Sigmoid colon (tissue), 7 donors: ENCODE data around the gene TEX48. TPM values are rescaled to one million over a fixed set of nuclear protein-coding genes. Genes with fewer than 3 reads are reported as not detected.

Experiments used
- DNase-seq: peaks from one replicate; pipeline ENCODE4 v3.0.0-alpha.2; 2019
- H3K27ac ChIP-seq, 4 donors: fragments of 200-600 bp; sonication (generic); one replicate each; pipeline ENCODE4 v1.5.1; 2016 to 2019; ENCODE audit warnings: mild to moderate bottlenecking in 1 of 4
- H3K27me3 ChIP-seq, 3 donors: fragments of 200-600 bp; sonication (generic); one replicate each; pipeline ENCODE4 v1.5.1; 2019; ENCODE audit warnings: mild to moderate bottlenecking in 1 of 3
- H3K36me3 ChIP-seq, 4 donors: fragments of 200-600 bp; sonication (generic); one replicate each; pipeline ENCODE4 v1.5.1; 2016 to 2019
- H3K4me1 ChIP-seq, 4 donors: fragments of 200-600 bp; sonication (generic); one replicate each; pipeline ENCODE4 v1.5.1; 2017 to 2019
- H3K4me3 ChIP-seq, 4 donors: fragments of 200-600 bp; sonication (generic); one replicate each; pipeline ENCODE4 v1.5.1; 2017 to 2019; ENCODE audit warnings: mild to moderate bottlenecking in 2 of 4, moderate library complexity in 1 of 4
- H3K9me3 ChIP-seq, 4 donors: fragments of 200-600 bp in 3 of 4; sonication (generic) in 3 of 4; one replicate each; pipeline versions ENCODE4 v1.5.1 to v1.6.1; 2013 to 2019
- EP300 ChIP-seq, 4 donors: sonication (generic); formaldehyde crosslinking; IDR thresholded peaks; one replicate each; pipeline ENCODE4 v1.6.1; 2017; ENCODE audit warnings: antibody characterized with exemption in 4 of 4
- POLR2A ChIP-seq, 2 donors: fragments of 450-650 bp; IDR thresholded peaks; one replicate each; pipeline ENCODE4 v1.6.1; 2016; ENCODE audit warnings: antibody characterized with exemption in 2 of 2, mild to moderate bottlenecking in 2 of 2, moderate library complexity in 2 of 2
- POLR2AphosphoS5 ChIP-seq, 4 donors: sonication (generic); formaldehyde crosslinking; IDR thresholded peaks; one replicate each; pipeline ENCODE4 v1.6.1; 2017; ENCODE audit warnings: antibody characterized with exemption in 4 of 4
- WGBS, 2 donors: extraction: QIAGEN DNeasy Blood & Tissue Kit; methylation state at CpG; one replicate each; pipeline ENCODE4 v1.1.7; 2013; 5-methylcytosine and 5-hydroxymethylcytosine counted together
- intact Hi-C: fragments of 100-400 bp; cut with DNase I; formaldehyde crosslinking; loops from one replicate; pipeline ENCODE4 v1.15.1; 2023
- polyA plus RNA-seq, 3 donors: library from polyadenylated mRNA; stranded (reverse); fragments of 200-250 nt; gene quantifications; one replicate each; pipeline ENCODE4 v1.2.3, GENCODE V29; 2013
- total RNA-seq, 4 donors: library from RNA; depleted of rRNA; stranded (reverse); fragments of >200 nt; gene quantifications; one replicate each; pipeline ENCODE4 v1.1.0, GENCODE V29; 2016
- TF ChIP-seq, protein P1 (sequence below), 4 experiments: fragments of 450-650 bp in 3 of 4; fragments of 200-600 bp in 1 of 4; IDR thresholded peaks; one replicate each; pipeline ENCODE4 v1.5.1; 2016 to 2019; ENCODE audit warnings: antibody characterized with exemption in 4 of 4, mild to moderate bottlenecking in 3 of 4, moderate library complexity in 2 of 4
- donor health status: healthy with polysubstance abuse.
- donor health status: Bipolar disorder and iron deficiency.
- donor health status: healthy.

The TEX48 gene
- total and polyA plus RNA-seq, 7 donors = not detected

DNA sequence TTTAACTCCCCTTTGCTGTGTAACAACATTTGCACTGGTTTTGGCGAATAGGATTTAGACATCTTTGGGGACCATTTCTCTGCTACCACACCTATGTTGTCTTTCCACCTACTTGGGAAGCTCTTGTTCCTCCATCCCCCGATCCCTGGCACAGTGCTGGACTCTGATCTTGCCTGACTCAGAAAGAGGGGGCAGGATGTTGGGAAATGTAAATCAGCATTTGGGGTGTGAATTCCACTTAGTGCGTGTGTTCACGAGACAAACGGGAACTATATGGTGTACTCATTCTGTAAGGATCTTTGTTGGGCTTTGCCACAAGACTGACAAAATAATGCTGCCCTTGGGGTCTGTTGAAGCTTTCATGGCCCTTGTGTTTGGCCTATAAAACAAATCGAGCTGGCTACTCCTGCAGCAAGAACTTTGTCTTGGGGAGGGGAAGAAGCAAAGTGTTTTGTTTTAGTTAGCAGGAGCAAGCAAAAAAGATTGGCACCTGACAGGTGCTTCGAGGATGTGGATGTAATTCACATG lies 52.4 kb downstream of the TEX48 start:
- no peaks in the 10 kb centered on the region for H3K4me1 ChIP-seq
- 81 to 90% methylated on average over 7 of the region's 7 CpGs for WGBS, 2 donors
- TF ChIP-seq POLR2A (IDR thresholded peaks at IDR 0.05) (no peak), EP300 (IDR thresholded peaks at IDR 0.05) (no peak), POLR2AphosphoS5 (IDR thresholded peaks at IDR 0.05) (no peak)
- TF ChIP-seq, protein P1, sequence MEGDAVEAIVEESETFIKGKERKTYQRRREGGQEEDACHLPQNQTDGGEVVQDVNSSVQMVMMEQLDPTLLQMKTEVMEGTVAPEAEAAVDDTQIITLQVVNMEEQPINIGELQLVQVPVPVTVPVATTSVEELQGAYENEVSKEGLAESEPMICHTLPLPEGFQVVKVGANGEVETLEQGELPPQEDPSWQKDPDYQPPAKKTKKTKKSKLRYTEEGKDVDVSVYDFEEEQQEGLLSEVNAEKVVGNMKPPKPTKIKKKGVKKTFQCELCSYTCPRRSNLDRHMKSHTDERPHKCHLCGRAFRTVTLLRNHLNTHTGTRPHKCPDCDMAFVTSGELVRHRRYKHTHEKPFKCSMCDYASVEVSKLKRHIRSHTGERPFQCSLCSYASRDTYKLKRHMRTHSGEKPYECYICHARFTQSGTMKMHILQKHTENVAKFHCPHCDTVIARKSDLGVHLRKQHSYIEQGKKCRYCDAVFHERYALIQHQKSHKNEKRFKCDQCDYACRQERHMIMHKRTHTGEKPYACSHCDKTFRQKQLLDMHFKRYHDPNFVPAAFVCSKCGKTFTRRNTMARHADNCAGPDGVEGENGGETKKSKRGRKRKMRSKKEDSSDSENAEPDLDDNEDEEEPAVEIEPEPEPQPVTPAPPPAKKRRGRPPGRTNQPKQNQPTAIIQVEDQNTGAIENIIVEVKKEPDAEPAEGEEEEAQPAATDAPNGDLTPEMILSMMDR (IDR thresholded peaks at IDR 0.05) = no peak
- no peaks in the 10 kb centered on the region for H3K27me3 ChIP-seq
- peaks cover 30 to 91% (median 52%) of the 10 kb centered on the region in 4 donors for H3K36me3 ChIP-seq
- intact Hi-C loops = no loop called here
- H3K27ac ChIP-seq = no peak overlapping the region
- no peaks in the 10 kb centered on the region for H3K9me3 ChIP-seq
- DNase-seq = no peak
- H3K4me3 ChIP-seq = no peak overlapping the region

GRCh38 chr9:114627553-114627952 lies 54.4 kb downstream of the TEX48 start:
- H3K4me1 ChIP-seq = peaks cover 0 to 3% (median 2%) of the 10 kb centered on the region in 4 donors
- intact Hi-C loops = no loop called here
- no peak for TF ChIP-seq POLR2AphosphoS5 (IDR thresholded peaks at IDR 0.05)
- TF ChIP-seq, protein P1 (IDR thresholded peaks at IDR 0.05) = no peak
- TF ChIP-seq POLR2A (IDR thresholded peaks at IDR 0.05) = no peak
- TF ChIP-seq EP300 (IDR thresholded peaks at IDR 0.05) = no peak
- no peak overlapping the region for H3K4me3 ChIP-seq
- no peak overlapping the region for H3K27ac ChIP-seq
- no peak for DNase-seq
- WGBS, 2 donors = 95 to 98% methylated on average over 1 of the region's 1 CpG
- H3K36me3 ChIP-seq = peaks cover 30 to 78% (median 39%) of the 10 kb centered on the region in 4 donors
- H3K9me3 ChIP-seq = no peaks in the 10 kb centered on the region
- no peaks in the 10 kb centered on the region for H3K27me3 ChIP-seq

DNA sequence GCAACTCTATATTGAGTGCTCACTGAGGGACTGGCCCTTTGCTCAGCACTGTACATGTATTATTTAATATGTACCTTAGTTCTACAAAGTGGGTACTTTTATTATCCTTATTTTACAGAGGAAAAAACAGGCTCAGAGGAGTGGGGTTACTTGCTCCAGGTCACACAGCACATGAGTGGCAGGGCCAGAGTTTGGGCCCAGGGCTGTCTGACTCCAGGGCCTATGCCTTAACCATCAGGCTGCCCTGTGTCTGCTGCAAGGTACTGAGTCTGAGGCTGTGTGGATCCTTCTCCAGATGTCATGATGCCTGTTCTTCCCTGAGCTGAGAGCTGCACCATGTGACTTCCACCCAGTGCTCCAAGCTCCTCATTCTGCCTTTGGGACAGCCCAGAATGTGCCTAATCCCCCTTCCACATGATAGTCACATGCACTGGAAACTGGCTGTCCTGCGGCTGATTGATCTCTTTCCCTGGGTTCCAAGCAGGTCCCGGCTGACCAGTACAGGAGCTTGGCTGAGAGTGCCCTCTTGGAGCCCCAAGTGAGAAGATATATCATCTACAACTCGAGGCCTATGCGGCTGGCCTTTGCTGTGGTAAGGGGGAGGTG lies 55.5 kb downstream of the TEX48 start:
- H3K27me3 ChIP-seq = no peaks in the 10 kb centered on the region
- WGBS, 2 donors = 95% methylated on average over 4 of the region's 4 CpGs
- peaks cover 0 to 13% (median 9%) of the 10 kb centered on the region in 4 donors for H3K4me1 ChIP-seq
- H3K9me3 ChIP-seq = no peaks in the 10 kb centered on the region
- DNase-seq = no peak
- intact Hi-C loops = no loop called here
- H3K4me3 ChIP-seq = no peak overlapping the region
- H3K36me3 ChIP-seq = peaks cover 29 to 68% (median 36%) of the 10 kb centered on the region in 4 donors
- TF ChIP-seq EP300 (IDR thresholded peaks at IDR 0.05) (no peak), POLR2A (IDR thresholded peaks at IDR 0.05) (no peak), POLR2AphosphoS5 (IDR thresholded peaks at IDR 0.05) (no peak)
- TF ChIP-seq, protein P1 (IDR thresholded peaks at IDR 0.05) = no peak
- H3K27ac ChIP-seq = no peak overlapping the region

DNA sequence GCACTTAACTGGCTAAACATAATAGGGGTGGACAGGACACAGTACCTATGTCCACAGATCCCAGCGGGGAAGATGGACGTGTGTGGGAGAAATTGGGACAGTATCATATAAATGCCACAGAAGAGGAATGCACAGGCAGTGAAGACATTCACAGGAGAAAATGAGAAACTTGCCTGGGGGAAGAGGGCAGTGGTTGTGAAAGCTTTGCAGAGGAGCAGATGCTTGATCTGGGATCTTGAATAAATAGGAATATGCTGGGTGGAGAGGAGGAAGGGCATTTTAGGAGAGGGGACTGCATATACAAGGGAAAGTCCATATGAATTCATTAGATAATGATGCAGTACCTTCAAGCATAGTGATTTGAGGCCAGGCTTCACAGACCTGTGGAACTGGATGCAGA lies 57.3 kb downstream of the TEX48 start:
- intact Hi-C loops = no loop called here
- peaks cover 0 to 15% (median 10%) of the 10 kb centered on the region in 4 donors for H3K4me1 ChIP-seq
- H3K27ac ChIP-seq = no peak overlapping the region
- H3K36me3 ChIP-seq = peaks cover 17 to 59% (median 29%) of the 10 kb centered on the region in 4 donors
- no peaks in the 10 kb centered on the region for H3K9me3 ChIP-seq
- no peak overlapping the region for H3K4me3 ChIP-seq
- no peaks in the 10 kb centered on the region for H3K27me3 ChIP-seq
- 95 to 96% methylated on average over 2 of the region's 2 CpGs for WGBS, 2 donors
- DNase-seq = no peak
- TF ChIP-seq EP300 (IDR thresholded peaks at IDR 0.05) = no peak
- TF ChIP-seq, protein P1 (IDR thresholded peaks at IDR 0.05) = no peak
